Measurements from ENCODE around the gene PILRB. TPM values are rescaled to one million over a fixed set of nuclear protein-coding genes. Genes with fewer than 3 reads are reported as not detected.
A peak's percentile ranks its signal among the peaks of the same experiment; 100 is the strongest.

PILRB gene
- total RNA-seq, 1 experiment from 2014 or later = 50.1 TPM

DNA sequence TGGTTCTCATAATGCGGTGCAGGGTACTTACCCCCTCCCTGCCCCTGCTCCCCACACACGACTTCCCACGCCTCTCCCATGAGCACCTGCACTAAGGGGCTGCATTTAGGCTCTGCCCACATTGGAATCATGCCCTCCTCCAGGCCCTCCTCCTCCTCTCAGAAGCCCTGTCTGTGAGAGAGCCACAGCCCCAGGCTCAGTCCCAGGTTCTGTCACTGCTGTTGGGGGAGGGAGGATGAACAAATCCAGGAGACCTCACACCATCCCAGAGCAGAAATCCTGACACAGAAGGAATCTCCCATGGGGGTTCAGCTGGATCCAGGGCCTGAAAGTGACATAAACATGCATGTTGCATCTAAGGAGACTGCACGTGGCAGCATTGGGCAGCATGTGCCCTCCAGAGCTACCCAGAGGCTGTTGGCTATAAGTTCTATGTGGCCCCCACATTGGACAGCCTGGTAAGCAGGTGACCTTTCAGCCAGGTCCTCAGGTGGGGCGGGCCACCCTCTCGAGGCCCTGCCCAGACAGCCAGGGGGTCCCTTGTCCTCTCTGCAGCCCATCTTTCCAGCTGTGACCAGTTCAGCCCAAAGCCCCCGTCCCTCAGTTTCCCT lies 13.7 kb downstream of the PILRB start:
- no peak overlapping the region for H4K91ac ChIP-seq (ENCODE audit: insufficient read length, low read depth, low read length)
- no CpG with 5 or more reads among the region's 7 CpGs for WGBS (ENCODE audit: extremely low coverage, insufficient read length, low lambda C conversion rate)
- no peak overlapping the region for H2BK20ac ChIP-seq (ENCODE audit: low read depth, low read length, poor library complexity, severe bottlenecking)
- H3K9me3 ChIP-seq (ENCODE audit: control insufficient read depth, low read depth, low read length) = no peaks in the 10 kb centered on the region
- H3K56ac ChIP-seq (ENCODE audit: insufficient read length, low read depth, low read length) = no peak overlapping the region
- H3K9ac ChIP-seq (ENCODE audit: extremely low read depth, insufficient read length, low read length) = no peak overlapping the region
- no peak overlapping the region for H2BK5ac ChIP-seq (ENCODE audit: insufficient read length, low read length)
- H3K79me1 ChIP-seq (ENCODE audit: insufficient read depth, low read depth, low read length, poor library complexity, severe bottlenecking) = no peaks in the 10 kb centered on the region
- no peak for DNase-seq
- no peak overlapping the region for H3T11ph ChIP-seq (ENCODE audit: low read length)
- H4K20me1 ChIP-seq (ENCODE audit: control insufficient read depth, insufficient read depth, insufficient read length) = no peaks in the 10 kb centered on the region
- H2BK12ac ChIP-seq (ENCODE audit: insufficient read length, low read depth, low read length) = no peak overlapping the region
- no peaks in the 10 kb centered on the region for H3K79me2 ChIP-seq (ENCODE audit: insufficient read depth, low read length)
- no peak overlapping the region for H3K23ac ChIP-seq (ENCODE audit: insufficient read length, low read depth, low read length)
- no peak overlapping the region for H3K4ac ChIP-seq (ENCODE audit: low read depth, low read length)
- peaks cover 42 to 60% of the 10 kb centered on the region in 2 experiments for H3K4me1 Mint-ChIP-seq
- H3K4me3 Mint-ChIP-seq = no peak overlapping the region
- no peaks in the 10 kb centered on the region for H3K9me3 Mint-ChIP-seq
- H2BK15ac ChIP-seq (ENCODE audit: low read depth, low read length) = no peak overlapping the region
- no peak overlapping the region for H3K4me2 ChIP-seq (ENCODE audit: insufficient read depth, insufficient read length, low read length)
- H3K18ac ChIP-seq (ENCODE audit: insufficient read length, low read depth, low read length) = no peak overlapping the region
- no peak overlapping the region for H2AK5ac ChIP-seq (ENCODE audit: insufficient read length, low read length)
- peak overlapping the region; percentile 44; the same call in 1 of the 2 replicates for H3K14ac ChIP-seq (ENCODE audit: insufficient read depth, low read length)
- peak overlapping the region in 2 of 3 experiments; percentile 40 to 78; a peak in 2 of 7 replicates for H3K27ac Mint-ChIP-seq
- no peak overlapping the region for H4K5ac ChIP-seq (ENCODE audit: insufficient read length, low read depth, low read length)
- no peak overlapping the region for H4K8ac ChIP-seq (replicated peaks; ENCODE audit: insufficient read length, low read depth, low read length)
- H3K36me3 Mint-ChIP-seq (ENCODE audit: insufficient read depth in 1 of 3, low read depth in 3 of 3) = peaks cover 7 to 14% (median 10%) of the 10 kb centered on the region in 3 experiments; a peak in 6 of 7 replicates
- H2BK120ac ChIP-seq (ENCODE audit: low read depth, low read length, poor library complexity, severe bottlenecking) = no peak overlapping the region
- no peaks in the 10 kb centered on the region for H3K23me2 ChIP-seq (ENCODE audit: insufficient read length, low read depth, low read length, poor library complexity, severe bottlenecking)
- no peaks in the 10 kb centered on the region; the same call in 1 of the 2 replicates for H3K27me3 Mint-ChIP-seq (ENCODE audit: low read depth)
- TF ChIP-seq, protein P1, sequence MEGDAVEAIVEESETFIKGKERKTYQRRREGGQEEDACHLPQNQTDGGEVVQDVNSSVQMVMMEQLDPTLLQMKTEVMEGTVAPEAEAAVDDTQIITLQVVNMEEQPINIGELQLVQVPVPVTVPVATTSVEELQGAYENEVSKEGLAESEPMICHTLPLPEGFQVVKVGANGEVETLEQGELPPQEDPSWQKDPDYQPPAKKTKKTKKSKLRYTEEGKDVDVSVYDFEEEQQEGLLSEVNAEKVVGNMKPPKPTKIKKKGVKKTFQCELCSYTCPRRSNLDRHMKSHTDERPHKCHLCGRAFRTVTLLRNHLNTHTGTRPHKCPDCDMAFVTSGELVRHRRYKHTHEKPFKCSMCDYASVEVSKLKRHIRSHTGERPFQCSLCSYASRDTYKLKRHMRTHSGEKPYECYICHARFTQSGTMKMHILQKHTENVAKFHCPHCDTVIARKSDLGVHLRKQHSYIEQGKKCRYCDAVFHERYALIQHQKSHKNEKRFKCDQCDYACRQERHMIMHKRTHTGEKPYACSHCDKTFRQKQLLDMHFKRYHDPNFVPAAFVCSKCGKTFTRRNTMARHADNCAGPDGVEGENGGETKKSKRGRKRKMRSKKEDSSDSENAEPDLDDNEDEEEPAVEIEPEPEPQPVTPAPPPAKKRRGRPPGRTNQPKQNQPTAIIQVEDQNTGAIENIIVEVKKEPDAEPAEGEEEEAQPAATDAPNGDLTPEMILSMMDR (conservative IDR thresholded peaks at IDR 0.05) = no peak
- no peak overlapping the region for H3K27ac ChIP-seq (ENCODE audit: insufficient read length, low read depth, low read length)
- H2AFZ ChIP-seq (ENCODE audit: low read length) = no peak overlapping the region
- H3K4me1 ChIP-seq (ENCODE audit: insufficient read depth, low read length) = no peaks in the 10 kb centered on the region; the same call in 1 of the 2 replicates
- no peaks in the 10 kb centered on the region for H3K27me3 ChIP-seq (ENCODE audit: insufficient read depth, low read length)

Data from H9 (cell line).